H7 (cell line): ENCODE results near the gene CMTR1. TPM values are rescaled to one million over a fixed set of nuclear protein-coding genes. Genes with fewer than 3 reads are reported as not detected.

Experiments used
- DNase-seq: peaks from one replicate; pipeline ENCODE4 v3.0.0; 2012
- H3K27me3 ChIP-seq: 2 replicates; pipeline ENCODE4 v1.6.0; 2011; ENCODE audit warnings: mild to moderate bottlenecking, low read length; ENCODE audit not compliant: control insufficient read depth, insufficient read depth
- H3K36me3 ChIP-seq: replicated peaks from 2 replicates; pipeline ENCODE4 v1.5.1; 2011; ENCODE audit warnings: low read length; ENCODE audit not compliant: control insufficient read depth, insufficient read depth
- H3K4me3 ChIP-seq: 2 replicates; pipeline ENCODE4 v1.5.1; 2011; ENCODE audit warnings: low read depth, mild to moderate bottlenecking, control low read depth, low read length, moderate library complexity; ENCODE audit not compliant: insufficient read depth
- total RNA-seq: library from RNA; depleted of rRNA; stranded (reverse); fragments of >200 nt; shearing (Covaris generic); gene quantifications from 2 replicates; pipeline ENCODE4 v1.2.3, GENCODE V29; 2014

Gene CMTR1
- total RNA-seq, 1 experiment from 2014 or later, result 37.5 TPM

DNA sequence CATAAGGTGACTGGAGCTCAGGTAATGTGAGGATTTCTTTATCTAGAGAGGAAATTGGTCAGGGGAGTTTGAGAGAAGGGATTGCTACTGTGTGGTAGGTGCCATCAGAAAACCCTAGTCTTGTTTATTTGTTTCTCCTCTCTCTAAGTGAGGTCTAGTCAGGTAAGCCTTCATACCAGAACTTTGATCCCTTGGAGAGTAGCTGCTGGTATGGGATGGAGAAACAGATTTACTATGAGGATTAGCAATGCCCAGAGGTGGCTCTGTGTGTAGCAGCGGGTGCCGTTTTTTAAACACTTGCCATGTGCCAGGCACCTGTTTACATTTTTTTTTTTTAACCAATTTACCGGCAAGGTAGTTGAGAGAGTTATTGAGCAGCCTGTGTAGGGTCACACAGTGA lies 19.5 kb downstream of the CMTR1 start:
- DNase-seq, result no peak
- Histone ChIP-seq H3K36me3 (peaks cover 6% of the 10 kb centered on the region), H3K4me3 (no peak overlapping the region), H3K27me3 (no peaks in the 10 kb centered on the region)

GRCh38 chr6:37454420-37455140 lies 21.6 kb downstream of the CMTR1 start:
- Histone ChIP-seq H3K27me3 (no peaks in the 10 kb centered on the region), H3K4me3 (no peak overlapping the region), H3K36me3 (peaks cover 15% of the 10 kb centered on the region)
- no peak for DNase-seq

- Histone ChIP-seq H3K27me3 (no peaks in the 10 kb centered on the region), H3K36me3 (peaks cover 14% of the 10 kb centered on the region), H3K4me3 (no peak overlapping the region)
- DNase-seq, result no peak
These were observed 23.1 kb downstream of the CMTR1 start for GRCh38 chr6:37456126-37456525.

DNA sequence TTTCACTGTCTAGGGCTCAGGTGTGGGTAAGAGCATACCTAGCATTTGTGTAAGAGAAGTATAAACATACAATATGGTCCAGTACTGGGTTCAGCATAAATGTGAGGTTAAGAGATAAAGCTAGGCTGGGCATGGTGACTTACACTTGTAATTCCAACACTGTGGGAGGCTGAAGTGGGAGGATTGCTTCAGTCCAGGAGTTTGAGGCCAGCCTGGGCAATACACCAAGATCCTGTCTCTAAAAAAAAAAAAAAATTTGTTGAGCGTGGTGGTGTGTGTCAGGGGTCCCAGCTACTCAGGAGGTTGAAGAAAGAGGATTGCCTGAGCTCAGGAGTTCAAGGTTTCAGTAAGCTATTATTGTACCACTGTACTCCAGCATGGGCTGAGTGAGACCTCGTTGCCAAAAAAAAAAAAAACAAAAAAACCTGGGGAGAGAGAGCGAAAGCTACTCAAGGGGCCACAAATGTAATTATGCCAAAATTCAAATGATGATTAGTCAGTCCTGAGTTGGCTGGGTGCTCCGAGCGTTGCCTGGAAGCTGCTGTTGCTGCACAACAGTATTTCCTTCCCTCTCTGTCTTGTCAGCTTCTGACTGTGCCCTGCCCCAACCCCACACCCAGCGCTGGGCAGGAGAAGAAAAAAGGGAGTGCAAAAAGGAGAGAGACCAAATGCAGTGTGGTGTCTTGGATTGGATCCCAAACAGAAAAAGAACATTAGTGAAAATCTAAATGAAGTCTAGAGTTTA lies 24.0 kb downstream of the CMTR1 start:
- no peak overlapping the region for H3K4me3 ChIP-seq
- DNase-seq, result no peak
- H3K27me3 ChIP-seq, result no peaks in the 10 kb centered on the region
- H3K36me3 ChIP-seq, result peaks cover 21% of the 10 kb centered on the region

GRCh38 chr6:37459981-37460800 lies 27.2 kb downstream of the CMTR1 start:
- Histone ChIP-seq H3K36me3 (peaks cover 30% of the 10 kb centered on the region), H3K27me3 (no peaks in the 10 kb centered on the region), H3K4me3 (no peak overlapping the region)
- DNase-seq, result no peak

DNA sequence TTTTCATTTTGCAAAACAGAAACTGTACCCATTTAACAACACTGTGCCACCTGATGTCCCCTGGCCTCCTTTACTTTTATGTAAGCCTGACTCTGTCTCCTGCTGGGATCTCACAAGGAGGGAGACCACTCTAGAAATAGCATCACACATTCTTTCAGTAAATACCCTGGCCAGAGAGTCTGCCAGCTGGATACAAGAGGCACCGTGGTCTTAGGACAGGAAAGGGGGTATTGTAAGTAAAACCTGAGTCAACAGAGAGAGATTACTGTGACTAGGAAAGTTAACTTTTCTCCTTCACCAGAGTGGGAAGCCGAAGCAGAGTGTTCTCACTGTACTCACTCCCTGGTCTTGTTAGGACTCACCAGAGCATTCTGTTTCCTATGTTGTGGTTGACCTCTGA lies 27.8 kb downstream of the CMTR1 start:
- DNase-seq, result no peak
- peaks cover 29% of the 10 kb centered on the region for H3K36me3 ChIP-seq
- H3K27me3 ChIP-seq, result no peaks in the 10 kb centered on the region
- H3K4me3 ChIP-seq, result no peak overlapping the region

DNA sequence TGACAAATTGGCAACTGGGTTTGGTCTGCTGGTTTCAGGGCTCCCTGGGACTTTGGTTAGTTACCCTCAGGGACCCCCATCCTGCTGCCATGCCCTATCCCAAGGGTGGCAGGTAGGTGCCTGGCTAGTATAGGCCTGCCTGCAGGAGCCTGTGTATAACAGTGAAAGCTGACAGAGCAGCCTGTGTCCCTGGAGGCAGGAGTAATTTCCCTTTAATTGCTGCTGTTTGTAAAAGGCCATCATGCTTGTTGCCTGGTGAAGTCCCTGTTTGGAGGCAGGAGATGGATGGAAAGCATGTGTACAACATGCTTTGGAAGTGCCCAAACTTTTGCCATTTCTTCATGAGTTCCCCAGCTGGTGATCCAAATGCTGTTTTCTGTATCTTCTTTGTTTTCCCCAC lies 30.1 kb downstream of the CMTR1 start:
- peaks cover 28% of the 10 kb centered on the region for H3K36me3 ChIP-seq

GRCh38 chr6:37467718-37468117 lies 34.7 kb downstream of the CMTR1 start:
- no peaks in the 10 kb centered on the region for H3K27me3 ChIP-seq
- DNase-seq, result no peak
- peaks cover 12% of the 10 kb centered on the region for H3K36me3 ChIP-seq
- H3K4me3 ChIP-seq, result no peak overlapping the region

More for the DNA sequence above, 30.1 kb downstream of the CMTR1 start:
- no peak for DNase-seq
- Histone ChIP-seq H3K27me3 (no peaks in the 10 kb centered on the region), H3K4me3 (no peak overlapping the region)

- Histone ChIP-seq H3K4me3 (no peak overlapping the region), H3K27me3 (no peaks in the 10 kb centered on the region), H3K36me3 (peaks cover 23% of the 10 kb centered on the region)
- no peak for DNase-seq
These were observed 40.5 kb downstream of the CMTR1 start for GRCh38 chr6:37473364-37474095.

- DNase-seq, result no peak
- peaks cover 26% of the 10 kb centered on the region for H3K36me3 ChIP-seq
- H3K4me3 ChIP-seq, result no peak overlapping the region
- no peaks in the 10 kb centered on the region for H3K27me3 ChIP-seq
These were observed 41.3 kb downstream of the CMTR1 start for GRCh38 chr6:37474316-37474715.

- Histone ChIP-seq H3K36me3 (peaks cover 22% of the 10 kb centered on the region), H3K4me3 (no peak overlapping the region), H3K27me3 (no peaks in the 10 kb centered on the region)
- DNase-seq, result no peak
These were observed 44.2 kb downstream of the CMTR1 start for GRCh38 chr6:37477191-37477590.

DNA sequence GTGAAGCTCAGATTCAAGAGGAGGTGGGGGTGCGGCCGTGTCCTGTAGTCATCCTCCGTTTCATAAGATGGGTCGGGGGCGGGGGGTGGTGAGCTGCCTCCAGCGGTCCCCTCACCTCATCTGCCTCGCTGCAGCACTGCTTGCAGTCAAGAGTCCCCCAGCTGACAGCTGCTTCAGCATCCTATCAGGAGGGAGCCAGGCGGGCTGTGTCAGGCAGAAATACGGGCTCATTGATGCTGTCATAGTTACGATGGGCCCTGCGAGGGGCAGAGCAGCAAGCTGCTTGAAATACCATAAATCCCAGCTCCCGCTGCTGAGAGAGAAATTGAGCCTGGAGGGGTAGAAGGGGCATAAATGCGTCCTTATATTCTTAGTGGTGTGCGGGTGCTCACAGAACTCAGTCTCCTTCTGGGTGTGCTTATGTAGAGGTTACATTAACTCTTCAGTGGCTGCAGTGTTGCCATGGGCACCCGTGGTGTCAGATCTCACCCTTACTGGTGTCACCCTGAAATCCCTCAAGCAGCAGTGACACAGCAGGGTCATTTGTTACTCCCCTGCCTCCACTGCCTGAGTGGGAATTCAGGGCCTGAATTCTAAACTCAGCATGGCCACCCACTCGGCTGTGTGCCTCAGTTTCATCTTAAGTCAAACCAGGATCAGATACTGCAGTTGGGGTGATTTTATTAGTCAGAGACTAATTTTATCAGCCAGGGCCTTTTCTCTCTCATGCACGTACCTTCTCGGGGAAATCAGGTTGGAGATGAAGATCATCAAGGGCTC lies 44.8 kb downstream of the CMTR1 start:
- Histone ChIP-seq H3K27me3 (no peaks in the 10 kb centered on the region), H3K36me3 (peaks cover 20% of the 10 kb centered on the region)
- no peak for DNase-seq

DNA sequence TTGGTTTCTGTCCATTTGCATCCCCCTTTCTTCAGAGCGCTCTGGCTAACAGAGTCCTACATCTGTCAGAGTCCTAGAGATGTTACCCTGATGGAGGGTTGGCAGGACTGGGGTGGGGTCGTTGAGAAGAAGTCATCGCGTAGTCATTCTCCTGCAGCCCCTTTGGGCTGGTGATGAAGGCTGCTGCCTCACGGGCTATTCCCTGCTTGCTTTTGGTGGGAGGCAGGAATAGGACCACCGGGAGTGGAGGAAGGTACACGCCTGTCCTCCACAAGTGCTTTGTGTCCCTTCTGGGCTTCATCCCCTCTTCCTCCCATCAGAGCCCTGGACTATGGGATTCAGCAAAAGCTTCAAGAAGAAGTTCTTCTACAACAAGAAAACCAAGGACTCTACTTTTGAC lies 45.8 kb downstream of the CMTR1 start:
- no peak for DNase-seq
- Histone ChIP-seq H3K27me3 (no peaks in the 10 kb centered on the region), H3K36me3 (peaks cover 17% of the 10 kb centered on the region), H3K4me3 (no peak overlapping the region)

More for the DNA sequence above, 44.8 kb downstream of the CMTR1 start:
- H3K4me3 ChIP-seq, result no peak overlapping the region
